WERI-Rb-1 (cell line): ENCODE measurements around the gene RND3.

Experiments used
- DNase-seq: peaks from one replicate; pipeline ENCODE4 v3.0.0-alpha.2; 2020
- H3K27ac ChIP-seq: fragments of 250-450 bp; sonication (Bioruptor Pico); 2 replicates; pipeline ENCODE4 v1.5.1; 2020; ENCODE audit warnings: mild to moderate bottlenecking, moderate library complexity
- H3K27me3 ChIP-seq: fragments of 250-450 bp; sonication (Bioruptor Pico); 2 replicates; pipeline ENCODE4 v1.5.1; 2021; ENCODE audit warnings: mild to moderate bottlenecking, low read depth, moderate library complexity; ENCODE audit not compliant: insufficient read depth, severe bottlenecking
- H3K36me3 ChIP-seq: fragments of 250-450 bp; sonication (Bioruptor Pico); 2 replicates; pipeline ENCODE4 v1.5.1; 2020; ENCODE audit warnings: mild to moderate bottlenecking, moderate library complexity
- H3K4me3 ChIP-seq: 2 replicates; pipeline ENCODE4 v1.5.1; 2011; ENCODE audit warnings: low read depth, mild to moderate bottlenecking, control low read depth, low read length
- H3K9me3 ChIP-seq: fragments of 250-450 bp; sonication (Bioruptor Pico); 2 replicates; pipeline ENCODE4 v1.5.1; 2021; ENCODE audit warnings: mild to moderate bottlenecking, moderate library complexity; ENCODE audit not compliant: severe bottlenecking
- CTCF ChIP-seq: IDR thresholded peaks from 2 replicates; pipeline ENCODE4 v1.5.1; 2011; ENCODE audit warnings: low read depth, mild to moderate bottlenecking, control low read depth, inconsistent platforms, low read length

Gene RND3

GRCh38 chr2:150491943-150492342, 4.5 kb upstream of the RND3 start:
- Histone ChIP-seq H3K4me3 (no peak overlapping the region), H3K9me3 (no peaks in the 10 kb centered on the region), H3K36me3 (no peaks in the 10 kb centered on the region), H3K27me3 (peaks cover 1% of the 10 kb centered on the region), H3K27ac (no peak overlapping the region)
- TF ChIP-seq CTCF: no peak
- no peak for DNase-seq

GRCh38 chr2:150491430-150491829, 4.0 kb upstream of the RND3 start:
- H3K9me3 ChIP-seq: no peaks in the 10 kb centered on the region
- TF ChIP-seq CTCF: no peak

GRCh38 chr2:150490466-150490865, 3.0 kb upstream of the RND3 start:
- Histone ChIP-seq H3K4me3 (no peak overlapping the region), H3K27ac (no peak overlapping the region), H3K27me3 (peaks cover 16% of the 10 kb centered on the region), H3K36me3 (no peaks in the 10 kb centered on the region), H3K9me3 (no peaks in the 10 kb centered on the region)
- TF ChIP-seq CTCF: no peak
- DNase-seq: no peak

More at GRCh38 chr2:150491430-150491829, 4.0 kb upstream of the RND3 start:
- H3K27ac ChIP-seq: no peak overlapping the region
- H3K27me3 ChIP-seq: peaks cover 6% of the 10 kb centered on the region
- no peaks in the 10 kb centered on the region for H3K36me3 ChIP-seq
- H3K4me3 ChIP-seq: no peak overlapping the region
- no peak for DNase-seq

- TF ChIP-seq CTCF: no peak
- Histone ChIP-seq H3K27ac (no peak overlapping the region), H3K9me3 (no peaks in the 10 kb centered on the region), H3K4me3 (peak overlapping the region; percentile 66), H3K27me3 (peaks cover 19% of the 10 kb centered on the region), H3K36me3 (no peaks in the 10 kb centered on the region)
- DNase-seq: peak; percentile 16
Observed at GRCh38 chr2:150486539-150487484, 655 bp downstream of the RND3 start.

GRCh38 chr2:150485871-150486538, 1.5 kb downstream of the RND3 start:
- H3K36me3 ChIP-seq: no peaks in the 10 kb centered on the region
- H3K9me3 ChIP-seq: no peaks in the 10 kb centered on the region
- peak; percentile 40 for DNase-seq
- peaks cover 19% of the 10 kb centered on the region for H3K27me3 ChIP-seq
- 0 out of 2 replicates have a peak, but pooled peaks have one; percentile 16 for TF ChIP-seq CTCF
- no peak overlapping the region for H3K27ac ChIP-seq
- peak overlapping the region; percentile 66 for H3K4me3 ChIP-seq
